GM12801 (cell line): ENCODE data around the gene CYYR1.

Source experiments
- TF ChIP-seq, protein P1 (sequence below): IDR thresholded peaks from one replicate; pipeline ENCODE4 v1.5.1; 2011; ENCODE audit warnings: control low read depth; ENCODE audit not compliant: insufficient read length; ENCODE audit errors: extremely low read depth

Gene CYYR1

DNA sequence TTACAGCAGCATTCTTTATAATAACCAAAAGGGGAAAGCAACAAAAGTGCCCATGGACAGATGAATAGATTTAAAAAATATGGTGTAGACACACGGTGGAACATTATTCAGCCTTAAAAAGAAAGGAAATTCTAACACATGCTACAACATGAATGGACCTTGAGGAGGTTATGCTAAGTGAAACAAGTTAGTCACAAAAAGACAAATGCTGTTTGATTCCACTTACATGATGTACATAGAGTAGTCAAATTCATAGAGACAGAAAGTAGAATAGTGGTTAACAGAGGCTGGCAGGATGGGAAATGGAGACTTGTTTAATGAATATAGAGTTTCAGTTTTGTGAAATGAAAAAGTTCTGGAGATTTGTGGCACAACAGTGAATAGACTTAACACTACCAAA, 151.4 kb downstream of the CYYR1 start:
- TF ChIP-seq, protein P1, sequence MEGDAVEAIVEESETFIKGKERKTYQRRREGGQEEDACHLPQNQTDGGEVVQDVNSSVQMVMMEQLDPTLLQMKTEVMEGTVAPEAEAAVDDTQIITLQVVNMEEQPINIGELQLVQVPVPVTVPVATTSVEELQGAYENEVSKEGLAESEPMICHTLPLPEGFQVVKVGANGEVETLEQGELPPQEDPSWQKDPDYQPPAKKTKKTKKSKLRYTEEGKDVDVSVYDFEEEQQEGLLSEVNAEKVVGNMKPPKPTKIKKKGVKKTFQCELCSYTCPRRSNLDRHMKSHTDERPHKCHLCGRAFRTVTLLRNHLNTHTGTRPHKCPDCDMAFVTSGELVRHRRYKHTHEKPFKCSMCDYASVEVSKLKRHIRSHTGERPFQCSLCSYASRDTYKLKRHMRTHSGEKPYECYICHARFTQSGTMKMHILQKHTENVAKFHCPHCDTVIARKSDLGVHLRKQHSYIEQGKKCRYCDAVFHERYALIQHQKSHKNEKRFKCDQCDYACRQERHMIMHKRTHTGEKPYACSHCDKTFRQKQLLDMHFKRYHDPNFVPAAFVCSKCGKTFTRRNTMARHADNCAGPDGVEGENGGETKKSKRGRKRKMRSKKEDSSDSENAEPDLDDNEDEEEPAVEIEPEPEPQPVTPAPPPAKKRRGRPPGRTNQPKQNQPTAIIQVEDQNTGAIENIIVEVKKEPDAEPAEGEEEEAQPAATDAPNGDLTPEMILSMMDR = no peak
